Measurements from ENCODE around the gene LRP1-AS.

LRP1-AS gene

GRCh38 chr12:57160741-57161140, 13.3 kb upstream of the LRP1-AS start:
- no peak for DNase-seq (ENCODE audit: low read depth in 2 of 2)

- no peak for DNase-seq (ENCODE audit: low read depth in 2 of 2)
Observed at GRCh38 chr12:57160040-57160439, 12.6 kb upstream of the LRP1-AS start.

GRCh38 chr12:57159311-57159710, 11.9 kb upstream of the LRP1-AS start:
- no peak for DNase-seq (ENCODE audit: low read depth in 2 of 2)

- no peak for DNase-seq (ENCODE audit: low read depth in 2 of 2)
Observed at GRCh38 chr12:57158665-57159064, 11.2 kb upstream of the LRP1-AS start.

- no peak for DNase-seq (ENCODE audit: low read depth in 2 of 2)
Observed at GRCh38 chr12:57158186-57158585, 10.8 kb upstream of the LRP1-AS start.

- no peak for DNase-seq (ENCODE audit: low read depth in 2 of 2)
Observed at GRCh38 chr12:57157588-57158173, 10.3 kb upstream of the LRP1-AS start.

- DNase-seq (ENCODE audit: low read depth in 2 of 2), result no peak
Observed at GRCh38 chr12:57156701-57157403, 9.4 kb upstream of the LRP1-AS start.

GRCh38 chr12:57154804-57155434, 7.5 kb upstream of the LRP1-AS start:
- no peak for DNase-seq (ENCODE audit: low read depth in 2 of 2)

GRCh38 chr12:57154076-57154475, 6.7 kb upstream of the LRP1-AS start:
- no peak for DNase-seq (ENCODE audit: low read depth in 2 of 2)

GRCh38 chr12:57153415-57153997, 6.1 kb upstream of the LRP1-AS start:
- no peak for DNase-seq (ENCODE audit: low read depth in 2 of 2)

- DNase-seq (ENCODE audit: low read depth in 2 of 2), result no peak
Observed at GRCh38 chr12:57152639-57153038, 5.2 kb upstream of the LRP1-AS start.

GRCh38 chr12:57151741-57152630, 4.6 kb upstream of the LRP1-AS start:
- DNase-seq (ENCODE audit: low read depth in 2 of 2), result no peak

- no peak for DNase-seq (ENCODE audit: low read depth in 2 of 2)
Observed at GRCh38 chr12:57150400-57151000, 3.1 kb upstream of the LRP1-AS start.

- DNase-seq (ENCODE audit: low read depth in 2 of 2), result no peak
Observed at GRCh38 chr12:57149245-57149900, 2.0 kb upstream of the LRP1-AS start.

GRCh38 chr12:57148469-57149244, 1.2 kb upstream of the LRP1-AS start:
- DNase-seq (ENCODE audit: low read depth in 2 of 2), result no peak

GRCh38 chr12:57146092-57146491, 1.3 kb downstream of the LRP1-AS start:
- DNase-seq (ENCODE audit: low read depth in 2 of 2), result no peak

GRCh38 chr12:57145460-57146059, 1.9 kb downstream of the LRP1-AS start:
- no peak for DNase-seq (ENCODE audit: low read depth in 2 of 2)

GRCh38 chr12:57143454-57143853, 4.0 kb downstream of the LRP1-AS start:
- DNase-seq (ENCODE audit: low read depth in 2 of 2), result no peak

- DNase-seq (ENCODE audit: low read depth in 2 of 2), result no peak
Observed at GRCh38 chr12:57142727-57143126, 4.7 kb downstream of the LRP1-AS start.

GRCh38 chr12:57142121-57142520, 5.3 kb downstream of the LRP1-AS start:
- no peak for DNase-seq (ENCODE audit: low read depth in 2 of 2)

All from stimulated activated CD4-positive, alpha-beta T cell treated with anti-CD3 and anti-CD28 coated beads, Interleukin-1b, Interleukin-23, amount 100 ng/mL, for 1 hour (primary cell).